A549 (cell line): ENCODE data around the gene DYRK2. TPM values are rescaled to one million over a fixed set of nuclear protein-coding genes. Genes with fewer than 3 reads are reported as not detected.

Source experiments
- ATAC-seq, 2 experiments: fragments of 200-7000 bp in 1 of 2; fragments of >200 bp in 1 of 2; cut with Nextera tagmentation in 1 of 2; cut with Tn5 transposase in 1 of 2; 3 replicates each; pipeline versions ENCODE4 v1.8.0 to v1.9.1; 2018 to 2020; ENCODE audit warnings: mild to moderate bottlenecking in 1 of 2, moderate library complexity in 1 of 2
- CTCF ChIA-PET: fragments of 300-600 bp; sonication (Branson Sonifier 250); formaldehyde crosslinking; extraction: SDS; loops from one replicate; lab custom pipeline; 2021; ENCODE audit warnings: antibody characterized with exemption, inconsistent platforms; lab: Yijun Ruan, JAX
- POLR2A ChIA-PET: fragments of 350-600 bp; formaldehyde crosslinking; extraction: SDS; loops from one replicate; lab custom pipeline; 2021; ENCODE audit warnings: antibody characterized with exemption, inconsistent platforms; lab: Yijun Ruan, JAX
- DNase-seq, 2 experiments: peaks; one replicate each; pipeline versions ENCODE4 v3.0.0 to v3.0.0-alpha.2; 2011 to 2016; ENCODE audit warnings: low read depth in 1 of 2, low spot score in 1 of 2
- FAIRE-seq: peaks from 2 replicates; lab custom pipeline; 2011; peaks lifted over from hg19 to GRCh38; lab: Jason Lieb, UNC
- H3K27ac ChIP-seq, 2 experiments: fragments of >200 bp; sonication (Bioruptor Twin); formaldehyde crosslinking; 3 replicates each; pipeline ENCODE4 v1.5.1; 2016 to 2017
- H3K4me1 ChIP-seq: fragments of >200 bp; sonication (Bioruptor Twin); formaldehyde crosslinking; 3 replicates; pipeline ENCODE4 v1.6.1; 2016
- H3K4me2 ChIP-seq: fragments of >200 bp; sonication (Bioruptor Twin); formaldehyde crosslinking; 3 replicates; pipeline ENCODE4 v1.6.1; 2016
- H3K4me3 ChIP-seq: fragments of >200 bp; sonication (Bioruptor Twin); formaldehyde crosslinking; 3 replicates; pipeline ENCODE4 v1.5.1; 2016
- H3K9me3 ChIP-seq: fragments of >200 bp; sonication (Bioruptor Twin); formaldehyde crosslinking; 3 replicates; pipeline ENCODE4 v1.6.1; 2016
- CHD4 ChIP-seq: fragments of 200-600 bp; sonication (generic); IDR thresholded peaks from 2 replicates; pipeline ENCODE4 v1.6.1; 2016; ENCODE audit warnings: antibody characterized with exemption, mild to moderate bottlenecking, borderline replicate concordance
- FOSB ChIP-seq: fragments of 250-450 bp; sonication (Bioruptor Pico); IDR thresholded peaks from 2 replicates; pipeline ENCODE4 v1.5.0; 2020; ENCODE audit warnings: mild to moderate bottlenecking, moderate library complexity
- FOXS1 ChIP-seq: fragments of 250-450 bp; sonication (Bioruptor Pico); IDR thresholded peaks from 2 replicates; pipeline ENCODE4 v1.5.0; 2020; ENCODE audit warnings: mild to moderate bottlenecking, moderate library complexity
- HDAC2 ChIP-seq: fragments of 200-600 bp; sonication (generic); IDR thresholded peaks from 2 replicates; pipeline ENCODE4 v1.6.1; 2016
- HEYL ChIP-seq: fragments of 250-450 bp; sonication (Bioruptor Pico); IDR thresholded peaks from 2 replicates; pipeline ENCODE4 v1.8.0; 2021; ENCODE audit warnings: mild to moderate bottlenecking, moderate library complexity
- HOXA7 ChIP-seq: fragments of 250-450 bp; sonication (Bioruptor Pico); IDR thresholded peaks from 2 replicates; pipeline ENCODE4 v1.5.0; 2020; ENCODE audit warnings: mild to moderate bottlenecking, moderate library complexity
- HOXB13 ChIP-seq: fragments of 250-450 bp; sonication (Bioruptor Pico); IDR thresholded peaks from 2 replicates; pipeline ENCODE4 v1.5.0; 2020; ENCODE audit warnings: low read depth, mild to moderate bottlenecking, moderate library complexity
- JUNB ChIP-seq: fragments of >200 bp; sonication (Bioruptor Twin); formaldehyde crosslinking; IDR thresholded peaks from 2 replicates; pipeline ENCODE4 v1.6.1; 2016
- KDM1A ChIP-seq: fragments of 200-600 bp; sonication (generic); IDR thresholded peaks from 2 replicates; pipeline ENCODE4 v1.6.1; 2016; ENCODE audit warnings: low read depth, mild to moderate bottlenecking
- KDM5A ChIP-seq: fragments of 200-600 bp; sonication (generic); IDR thresholded peaks from 2 replicates; pipeline ENCODE4 v1.6.1; 2016; ENCODE audit warnings: antibody characterized with exemption, mild to moderate bottlenecking
- NR3C1 ChIP-seq: fragments of >200 bp; sonication (Bioruptor Twin); formaldehyde crosslinking; IDR thresholded peaks from 3 replicates; pipeline ENCODE4 v1.6.1; 2017
- POLR2A ChIP-seq: IDR thresholded peaks from 2 replicates; pipeline ENCODE4 v1.6.1; 2012; ENCODE audit warnings: mild to moderate bottlenecking, low read length
- POLR2AphosphoS2 ChIP-seq: conservative IDR thresholded peaks from 2 replicates; pipeline ENCODE4 v1.6.1; 2012; ENCODE audit warnings: low read length, improper control_type of control experiment, inconsistent platforms
- RAD21 ChIP-seq, 2 experiments: fragments of >200 bp in 1 of 2; sonication (Bioruptor Twin) in 1 of 2; formaldehyde crosslinking in 1 of 2; IDR thresholded peaks in 1 of 2; conservative IDR thresholded peaks in 1 of 2; 2 replicates in 1 of 2; 3 replicates in 1 of 2; pipeline ENCODE4 v1.6.1; 2012 to 2018; ENCODE audit warnings: inconsistent platforms in 1 of 2
- RARB ChIP-seq: fragments of 250-450 bp; sonication (Bioruptor Pico); IDR thresholded peaks from 2 replicates; pipeline ENCODE4 v1.8.0; 2021; ENCODE audit warnings: mild to moderate bottlenecking, moderate library complexity
- RCOR1 ChIP-seq: fragments of 150-350 bp; IDR thresholded peaks from 2 replicates; pipeline ENCODE4 v1.6.1; 2014; ENCODE audit warnings: antibody characterized with exemption, low read length, low read depth
- RFX5 ChIP-seq: fragments of 450-650 bp; IDR thresholded peaks from 2 replicates; pipeline ENCODE4 v1.7.1; 2014; ENCODE audit warnings: antibody characterized with exemption, mild to moderate bottlenecking, moderate library complexity
- RNF2 ChIP-seq: fragments of 200-600 bp; sonication (generic); IDR thresholded peaks from 2 replicates; pipeline ENCODE4 v1.6.1; 2016; ENCODE audit warnings: low read depth, mild to moderate bottlenecking, antibody characterized with exemption, moderate library complexity, borderline replicate concordance
- SMC3 ChIP-seq: fragments of >200 bp; sonication (Bioruptor Twin); formaldehyde crosslinking; IDR thresholded peaks from 3 replicates; pipeline ENCODE4 v1.6.1; 2018; ENCODE audit warnings: inconsistent platforms
- SREBF2 ChIP-seq: fragments of 450-650 bp; IDR thresholded peaks from 2 replicates; pipeline ENCODE4 v1.6.1; 2014; ENCODE audit warnings: mild to moderate bottlenecking, moderate library complexity
- TP53 ChIP-seq: fragments of 250-450 bp; sonication (Bioruptor Pico); IDR thresholded peaks from 2 replicates; pipeline ENCODE4 v1.5.0; 2021; ENCODE audit warnings: mild to moderate bottlenecking, moderate library complexity
- ZNF302 ChIP-seq: fragments of 250-450 bp; sonication (Bioruptor Pico); IDR thresholded peaks from 2 replicates; pipeline ENCODE4 v1.9.0; 2021; ENCODE audit warnings: inconsistent platforms, mild to moderate bottlenecking, moderate library complexity
- ZSCAN20 ChIP-seq: fragments of 250-450 bp; sonication (Bioruptor Pico); IDR thresholded peaks from 2 replicates; pipeline ENCODE4 v1.8.0; 2022; ENCODE audit warnings: mild to moderate bottlenecking, moderate library complexity
- WGBS: methylation state at CpG from one replicate; pipeline ENCODE4 v1.1.6; 2017; ENCODE audit errors: missing lambda C conversion rate; 5-methylcytosine and 5-hydroxymethylcytosine counted together
- polyA plus RNA-seq, 4 experiments: library from polyadenylated mRNA; depleted of rRNA in 3 of 4; stranded (reverse); fragments of >200 nt; fragmentation: RNase III in 1 of 4; extraction: RNeasy Plus Mini Kit Qiagen cat#74134 plus additional on column Dnase treatment in 1 of 4; gene quantifications; 2 replicates in 3 of 4; 3 replicates in 1 of 4; pipeline ENCODE4 v1.2.3, GENCODE V29; 2011 to 2017
- TF ChIP-seq, protein P1 (sequence below): fragments of >200 bp; sonication (Bioruptor Twin); formaldehyde crosslinking; IDR thresholded peaks from 3 replicates; pipeline ENCODE4 v1.5.1; 2016
- TF ChIP-seq, protein P2 (sequence below): IDR thresholded peaks from 2 replicates; pipeline ENCODE4 v1.6.1; 2012
- TF ChIP-seq, protein P3 (sequence below): fragments of >200 bp; sonication (Bioruptor Twin); formaldehyde crosslinking; IDR thresholded peaks from 3 replicates; pipeline ENCODE4 v1.6.1; 2016
- TF ChIP-seq, protein P4 (sequence below): fragments of 250-450 bp; sonication (Bioruptor Pico); IDR thresholded peaks from 2 replicates; pipeline ENCODE4 v1.5.0; 2020; ENCODE audit warnings: low read depth, mild to moderate bottlenecking, moderate library complexity
- TF ChIP-seq, protein P5 (sequence below): fragments of 200-600 bp; sonication (generic); IDR thresholded peaks from 2 replicates; pipeline ENCODE4 v1.6.1; 2016; ENCODE audit warnings: antibody characterized with exemption, mild to moderate bottlenecking, moderate library complexity

DYRK2 gene
- polyA plus RNA-seq, 2 of the 4 experiments (the other 2 are of a cell fraction): 9.1 to 17.2 TPM

DNA sequence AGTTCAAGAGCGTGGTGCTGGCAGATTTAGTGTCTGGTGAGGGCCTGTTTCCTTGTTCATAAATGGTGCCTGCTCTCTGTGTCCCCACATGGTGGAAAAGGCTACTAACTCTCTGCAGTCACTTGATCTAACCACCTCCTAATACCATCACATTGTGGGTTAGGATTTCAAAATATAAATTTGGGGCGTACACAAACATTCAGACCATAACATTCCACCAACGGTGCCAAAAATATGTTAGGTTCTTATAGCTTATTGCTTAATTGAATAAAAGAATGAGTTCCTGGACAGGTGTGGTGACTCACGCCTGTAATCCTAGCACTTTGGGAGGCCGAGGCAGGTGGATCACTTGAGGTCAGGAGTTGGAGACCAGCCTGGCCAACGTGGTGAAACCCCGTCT lies 3.4 kb upstream of the DYRK2 start:
- POLR2A ChIA-PET: no interaction called here
- no peak for FAIRE-seq
- no peak for DNase-seq

DNA sequence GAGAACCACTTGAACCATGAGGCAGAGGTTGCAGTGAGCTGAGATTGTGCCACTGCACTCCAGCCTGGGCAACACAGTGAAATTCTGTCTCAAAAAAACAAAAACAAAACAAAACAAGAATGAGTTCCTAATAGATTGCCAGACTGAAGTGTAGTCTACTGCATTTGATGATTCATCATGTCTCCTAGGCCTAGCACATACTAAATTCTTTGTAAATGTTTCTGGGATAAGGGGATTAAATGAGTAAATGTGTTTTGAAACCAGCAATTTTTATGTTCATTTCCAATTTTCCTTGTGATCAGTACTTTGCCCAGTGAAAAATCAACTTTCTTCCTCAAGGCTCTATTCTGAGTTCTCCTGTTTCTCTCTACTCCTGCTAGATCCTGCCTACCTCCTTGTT lies 2.9 kb upstream of the DYRK2 start:
- Histone ChIP-seq H3K4me3 (no peak overlapping the region), H3K4me1 (peaks cover 17% of the 10 kb centered on the region), H3K4me2 (no peak overlapping the region), H3K9me3 (no peaks in the 10 kb centered on the region), H3K27ac (no peak overlapping the region)
- FAIRE-seq (no peak), ATAC-seq (no peak), DNase-seq (no peak)
- POLR2A ChIA-PET: no interaction called here
- CTCF ChIA-PET: no interaction called here
- TF ChIP-seq, protein P1, sequence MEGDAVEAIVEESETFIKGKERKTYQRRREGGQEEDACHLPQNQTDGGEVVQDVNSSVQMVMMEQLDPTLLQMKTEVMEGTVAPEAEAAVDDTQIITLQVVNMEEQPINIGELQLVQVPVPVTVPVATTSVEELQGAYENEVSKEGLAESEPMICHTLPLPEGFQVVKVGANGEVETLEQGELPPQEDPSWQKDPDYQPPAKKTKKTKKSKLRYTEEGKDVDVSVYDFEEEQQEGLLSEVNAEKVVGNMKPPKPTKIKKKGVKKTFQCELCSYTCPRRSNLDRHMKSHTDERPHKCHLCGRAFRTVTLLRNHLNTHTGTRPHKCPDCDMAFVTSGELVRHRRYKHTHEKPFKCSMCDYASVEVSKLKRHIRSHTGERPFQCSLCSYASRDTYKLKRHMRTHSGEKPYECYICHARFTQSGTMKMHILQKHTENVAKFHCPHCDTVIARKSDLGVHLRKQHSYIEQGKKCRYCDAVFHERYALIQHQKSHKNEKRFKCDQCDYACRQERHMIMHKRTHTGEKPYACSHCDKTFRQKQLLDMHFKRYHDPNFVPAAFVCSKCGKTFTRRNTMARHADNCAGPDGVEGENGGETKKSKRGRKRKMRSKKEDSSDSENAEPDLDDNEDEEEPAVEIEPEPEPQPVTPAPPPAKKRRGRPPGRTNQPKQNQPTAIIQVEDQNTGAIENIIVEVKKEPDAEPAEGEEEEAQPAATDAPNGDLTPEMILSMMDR: no peak
- TF ChIP-seq POLR2A: no peak
- TF ChIP-seq, protein P2, sequence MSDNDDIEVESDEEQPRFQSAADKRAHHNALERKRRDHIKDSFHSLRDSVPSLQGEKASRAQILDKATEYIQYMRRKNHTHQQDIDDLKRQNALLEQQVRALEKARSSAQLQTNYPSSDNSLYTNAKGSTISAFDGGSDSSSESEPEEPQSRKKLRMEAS: no peak
- no peak for TF ChIP-seq RCOR1
- TF ChIP-seq HEYL (CRISPR knock-in tag): no peak
- no peak for TF ChIP-seq HDAC2
- TF ChIP-seq, protein P3, sequence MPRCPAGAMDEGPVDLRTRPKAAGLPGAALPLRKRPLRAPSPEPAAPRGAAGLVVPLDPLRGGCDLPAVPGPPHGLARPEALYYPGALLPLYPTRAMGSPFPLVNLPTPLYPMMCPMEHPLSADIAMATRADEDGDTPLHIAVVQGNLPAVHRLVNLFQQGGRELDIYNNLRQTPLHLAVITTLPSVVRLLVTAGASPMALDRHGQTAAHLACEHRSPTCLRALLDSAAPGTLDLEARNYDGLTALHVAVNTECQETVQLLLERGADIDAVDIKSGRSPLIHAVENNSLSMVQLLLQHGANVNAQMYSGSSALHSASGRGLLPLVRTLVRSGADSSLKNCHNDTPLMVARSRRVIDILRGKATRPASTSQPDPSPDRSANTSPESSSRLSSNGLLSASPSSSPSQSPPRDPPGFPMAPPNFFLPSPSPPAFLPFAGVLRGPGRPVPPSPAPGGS: no peak
- no peak for TF ChIP-seq FOXS1 (CRISPR knock-in tag)
- TF ChIP-seq ZSCAN20 (CRISPR knock-in tag): no peak
- TF ChIP-seq RARB (CRISPR knock-in tag): no peak
- TF ChIP-seq POLR2AphosphoS2: no peak

More for the DNA sequence above, 3.4 kb upstream of the DYRK2 start:
- H3K27ac ChIP-seq: no peak overlapping the region
- H3K9me3 ChIP-seq: no peaks in the 10 kb centered on the region
- H3K4me1 ChIP-seq: peaks cover 13% of the 10 kb centered on the region
- WGBS: 89% methylated on average over 7 of the region's 7 CpGs
- CTCF ChIA-PET: no interaction called here
- no peak overlapping the region for H3K4me3 ChIP-seq
- no peak overlapping the region for H3K4me2 ChIP-seq
- TF ChIP-seq RFX5 (no peak), CHD4 (no peak), HOXB13 (CRISPR knock-in tag) (no peak), RAD21 (conservative IDR thresholded peaks at IDR 0.05 in 1 of 2, IDR thresholded peaks at IDR 0.05 in 1 of 2) (no peak), RARB (CRISPR knock-in tag) (no peak), HOXA7 (no peak), NR3C1 (no peak), FOSB (no peak), KDM5A (no peak), KDM1A (no peak), RNF2 (no peak)
- TF ChIP-seq, protein P2: no peak
- no peak for ATAC-seq

DNA sequence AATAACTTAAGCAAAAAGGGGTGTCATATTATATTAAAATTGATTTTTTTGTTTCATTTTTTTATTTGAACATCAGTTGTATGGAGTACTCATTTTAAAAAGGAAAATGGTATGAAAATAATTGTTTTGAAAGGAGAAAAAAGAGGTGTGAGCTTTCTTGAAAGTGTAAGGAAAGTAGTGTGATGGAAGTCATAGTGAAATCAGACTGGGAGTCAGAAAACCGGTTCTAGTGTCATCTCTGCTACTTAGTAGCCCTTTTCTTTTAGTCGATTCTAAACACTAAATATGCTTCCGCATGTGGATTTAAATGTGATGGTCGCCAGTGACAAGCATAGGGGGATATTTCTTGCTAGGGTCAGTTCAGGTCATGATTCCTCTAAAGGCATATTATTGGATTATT lies 1.8 kb upstream of the DYRK2 start:
- ChIA-PET CTCF (interaction anchor here (0.8 kb wide), 1 partner anchor 394 kb away, joined by 3 read pairs; no protein-coding TSS in a partner anchor), POLR2A (no interaction called here)
- Histone ChIP-seq H3K27ac (peak overlapping the region in 1 of 2 experiments; percentile 98; a peak in 3 of 6 replicates), H3K4me1 (peaks cover 29% of the 10 kb centered on the region), H3K4me2 (peak overlapping the region; percentile 89), H3K4me3 (no peak overlapping the region), H3K9me3 (no peaks in the 10 kb centered on the region)
- FAIRE-seq: no peak
- 87% methylated on average over 4 of the region's 4 CpGs for WGBS
- no peak for ATAC-seq
- no peak for DNase-seq
- TF ChIP-seq POLR2A (no peak), SREBF2 (no peak), JUNB (no peak), SMC3 (no peak), TP53 (no peak), KDM1A (no peak), NR3C1 (no peak), POLR2AphosphoS2 (no peak), HOXA7 (no peak), ZNF302 (CRISPR knock-in tag) (no peak), RNF2 (no peak)
- TF ChIP-seq, protein P4, sequence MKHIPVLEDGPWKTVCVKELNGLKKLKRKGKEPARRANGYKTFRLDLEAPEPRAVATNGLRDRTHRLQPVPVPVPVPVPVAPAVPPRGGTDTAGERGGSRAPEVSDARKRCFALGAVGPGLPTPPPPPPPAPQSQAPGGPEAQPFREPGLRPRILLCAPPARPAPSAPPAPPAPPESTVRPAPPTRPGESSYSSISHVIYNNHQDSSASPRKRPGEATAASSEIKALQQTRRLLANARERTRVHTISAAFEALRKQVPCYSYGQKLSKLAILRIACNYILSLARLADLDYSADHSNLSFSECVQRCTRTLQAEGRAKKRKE (CRISPR knock-in tag): no peak
- TF ChIP-seq, protein P5, sequence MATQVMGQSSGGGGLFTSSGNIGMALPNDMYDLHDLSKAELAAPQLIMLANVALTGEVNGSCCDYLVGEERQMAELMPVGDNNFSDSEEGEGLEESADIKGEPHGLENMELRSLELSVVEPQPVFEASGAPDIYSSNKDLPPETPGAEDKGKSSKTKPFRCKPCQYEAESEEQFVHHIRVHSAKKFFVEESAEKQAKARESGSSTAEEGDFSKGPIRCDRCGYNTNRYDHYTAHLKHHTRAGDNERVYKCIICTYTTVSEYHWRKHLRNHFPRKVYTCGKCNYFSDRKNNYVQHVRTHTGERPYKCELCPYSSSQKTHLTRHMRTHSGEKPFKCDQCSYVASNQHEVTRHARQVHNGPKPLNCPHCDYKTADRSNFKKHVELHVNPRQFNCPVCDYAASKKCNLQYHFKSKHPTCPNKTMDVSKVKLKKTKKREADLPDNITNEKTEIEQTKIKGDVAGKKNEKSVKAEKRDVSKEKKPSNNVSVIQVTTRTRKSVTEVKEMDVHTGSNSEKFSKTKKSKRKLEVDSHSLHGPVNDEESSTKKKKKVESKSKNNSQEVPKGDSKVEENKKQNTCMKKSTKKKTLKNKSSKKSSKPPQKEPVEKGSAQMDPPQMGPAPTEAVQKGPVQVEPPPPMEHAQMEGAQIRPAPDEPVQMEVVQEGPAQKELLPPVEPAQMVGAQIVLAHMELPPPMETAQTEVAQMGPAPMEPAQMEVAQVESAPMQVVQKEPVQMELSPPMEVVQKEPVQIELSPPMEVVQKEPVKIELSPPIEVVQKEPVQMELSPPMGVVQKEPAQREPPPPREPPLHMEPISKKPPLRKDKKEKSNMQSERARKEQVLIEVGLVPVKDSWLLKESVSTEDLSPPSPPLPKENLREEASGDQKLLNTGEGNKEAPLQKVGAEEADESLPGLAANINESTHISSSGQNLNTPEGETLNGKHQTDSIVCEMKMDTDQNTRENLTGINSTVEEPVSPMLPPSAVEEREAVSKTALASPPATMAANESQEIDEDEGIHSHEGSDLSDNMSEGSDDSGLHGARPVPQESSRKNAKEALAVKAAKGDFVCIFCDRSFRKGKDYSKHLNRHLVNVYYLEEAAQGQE: no peak
- TF ChIP-seq, protein P2: no peak
